ENCODE results near the gene TADA2B.

TADA2B gene, protein sequence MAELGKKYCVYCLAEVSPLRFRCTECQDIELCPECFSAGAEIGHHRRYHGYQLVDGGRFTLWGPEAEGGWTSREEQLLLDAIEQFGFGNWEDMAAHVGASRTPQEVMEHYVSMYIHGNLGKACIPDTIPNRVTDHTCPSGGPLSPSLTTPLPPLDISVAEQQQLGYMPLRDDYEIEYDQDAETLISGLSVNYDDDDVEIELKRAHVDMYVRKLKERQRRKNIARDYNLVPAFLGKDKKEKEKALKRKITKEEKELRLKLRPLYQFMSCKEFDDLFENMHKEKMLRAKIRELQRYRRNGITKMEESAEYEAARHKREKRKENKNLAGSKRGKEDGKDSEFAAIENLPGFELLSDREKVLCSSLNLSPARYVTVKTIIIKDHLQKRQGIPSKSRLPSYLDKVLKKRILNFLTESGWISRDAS

DNA sequence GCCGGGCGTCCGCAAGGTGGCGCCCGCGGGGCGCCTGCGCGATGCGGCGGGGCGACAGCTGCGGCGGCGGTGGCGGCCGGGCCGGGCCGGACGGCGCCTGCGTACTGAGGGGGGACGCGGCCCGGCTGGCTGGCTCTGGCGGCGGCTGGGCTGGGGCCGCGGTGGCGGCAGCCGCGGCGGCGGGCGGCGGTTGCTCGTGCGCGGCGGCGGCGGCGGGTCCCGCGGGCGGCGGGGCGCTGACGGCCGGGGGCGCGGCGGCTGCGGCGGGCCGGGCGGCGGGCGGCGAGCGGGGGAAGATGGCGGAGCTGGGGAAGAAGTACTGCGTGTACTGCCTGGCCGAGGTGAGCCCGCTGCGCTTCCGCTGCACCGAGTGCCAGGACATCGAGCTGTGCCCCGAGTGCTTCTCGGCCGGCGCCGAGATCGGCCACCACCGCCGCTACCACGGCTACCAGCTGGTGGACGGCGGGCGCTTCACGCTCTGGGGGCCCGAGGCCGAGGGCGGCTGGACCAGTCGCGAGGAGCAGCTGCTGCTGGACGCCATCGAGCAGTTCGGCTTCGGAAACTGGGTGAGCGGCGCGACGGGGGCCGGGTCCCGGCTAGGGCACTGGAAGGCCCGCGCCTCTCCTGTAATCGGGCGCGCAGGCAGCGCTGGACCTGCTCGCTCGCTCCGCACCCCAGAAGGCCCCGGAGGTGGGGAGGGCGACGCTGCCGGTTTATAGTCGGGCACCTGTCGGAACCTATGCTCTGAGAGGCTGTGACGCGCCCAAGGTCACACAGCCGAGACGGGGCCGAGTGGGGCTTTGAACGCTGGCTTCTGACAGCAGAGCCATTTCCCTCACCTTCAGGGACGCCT is at the start of gene TADA2B:
TADA2B (plus strand) TSS at position 89 of the 853 bp plus-strand sequence; CDS start at position 297, 208 bp downstream.
- in situ Hi-C loops (cut with HindIII; ENCODE audit: low sequenced_read_pairs) = no loop called here

DNA sequence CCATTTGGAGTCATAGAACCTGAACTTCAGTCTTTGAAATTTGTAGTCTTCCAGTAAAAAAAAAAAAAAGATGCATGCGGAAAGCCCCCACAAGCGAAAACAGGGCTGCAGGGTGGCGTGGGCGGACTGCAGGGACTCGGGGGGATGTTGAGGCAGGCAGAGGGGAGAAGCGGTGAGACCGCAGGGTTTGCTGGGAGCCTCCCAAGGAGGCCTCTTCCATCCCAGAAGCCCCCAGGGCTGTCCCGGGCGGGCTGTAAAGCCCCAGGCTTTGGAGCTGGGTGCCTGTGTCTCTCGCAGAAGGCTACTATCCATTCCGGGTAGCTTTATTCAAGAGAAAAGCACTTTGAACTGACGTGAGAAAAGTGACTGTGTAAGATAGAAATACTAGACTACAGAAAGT is 46.7 kb upstream of the TADA2B start:
- in situ Hi-C loops (cut with HindIII; ENCODE audit: low sequenced_read_pairs) = no loop called here

DNA sequence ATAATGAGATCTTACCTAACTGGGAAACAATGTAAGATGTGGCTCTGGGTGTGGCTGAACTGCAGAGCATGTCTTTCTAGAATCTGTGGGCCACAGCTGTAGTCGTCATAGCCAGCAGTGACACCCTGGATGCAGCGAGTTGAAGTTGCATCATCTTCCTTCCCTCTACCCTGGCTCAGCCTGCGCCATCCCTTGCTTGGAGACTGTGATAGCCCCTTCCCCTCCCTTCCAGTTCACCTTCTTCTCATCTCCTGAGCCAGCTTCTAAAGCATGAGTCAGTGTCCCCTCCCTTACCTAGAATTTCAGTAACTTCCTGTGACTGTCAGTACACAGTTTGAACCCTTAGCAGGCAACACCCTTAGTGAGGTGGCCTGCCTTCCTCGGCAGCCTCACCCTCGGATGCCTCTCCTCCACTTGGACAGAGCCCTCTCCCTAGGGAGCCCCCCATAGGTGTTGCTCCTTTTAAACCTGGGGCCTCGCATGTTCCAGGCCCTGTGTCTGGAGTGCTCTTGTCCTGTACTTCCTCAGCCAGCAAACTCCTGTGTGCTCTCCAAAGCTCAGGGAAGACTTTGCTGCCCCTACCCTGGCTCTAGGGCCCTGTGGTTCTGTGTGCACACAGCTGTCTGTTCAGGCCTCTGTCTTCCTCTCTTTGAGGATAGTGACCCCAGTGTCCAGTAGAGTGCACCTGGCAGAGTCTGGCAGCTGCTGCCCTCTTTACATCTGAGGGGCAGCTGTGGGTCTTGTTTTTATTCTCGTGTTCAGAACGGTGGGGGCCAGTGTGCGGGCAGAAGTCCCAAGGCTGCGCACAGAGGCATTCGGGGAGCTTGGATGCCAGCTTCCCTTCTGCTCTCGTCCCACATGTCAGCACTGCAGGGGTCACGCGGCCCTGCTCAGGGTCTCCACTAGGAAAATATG is 43.7 kb upstream of the TADA2B start:
- in situ Hi-C loops (cut with HindIII; ENCODE audit: low sequenced_read_pairs) = loop anchor here (5.0 kb wide), 1 partner anchor 38 kb away; no protein-coding TSS in a partner anchor

DNA sequence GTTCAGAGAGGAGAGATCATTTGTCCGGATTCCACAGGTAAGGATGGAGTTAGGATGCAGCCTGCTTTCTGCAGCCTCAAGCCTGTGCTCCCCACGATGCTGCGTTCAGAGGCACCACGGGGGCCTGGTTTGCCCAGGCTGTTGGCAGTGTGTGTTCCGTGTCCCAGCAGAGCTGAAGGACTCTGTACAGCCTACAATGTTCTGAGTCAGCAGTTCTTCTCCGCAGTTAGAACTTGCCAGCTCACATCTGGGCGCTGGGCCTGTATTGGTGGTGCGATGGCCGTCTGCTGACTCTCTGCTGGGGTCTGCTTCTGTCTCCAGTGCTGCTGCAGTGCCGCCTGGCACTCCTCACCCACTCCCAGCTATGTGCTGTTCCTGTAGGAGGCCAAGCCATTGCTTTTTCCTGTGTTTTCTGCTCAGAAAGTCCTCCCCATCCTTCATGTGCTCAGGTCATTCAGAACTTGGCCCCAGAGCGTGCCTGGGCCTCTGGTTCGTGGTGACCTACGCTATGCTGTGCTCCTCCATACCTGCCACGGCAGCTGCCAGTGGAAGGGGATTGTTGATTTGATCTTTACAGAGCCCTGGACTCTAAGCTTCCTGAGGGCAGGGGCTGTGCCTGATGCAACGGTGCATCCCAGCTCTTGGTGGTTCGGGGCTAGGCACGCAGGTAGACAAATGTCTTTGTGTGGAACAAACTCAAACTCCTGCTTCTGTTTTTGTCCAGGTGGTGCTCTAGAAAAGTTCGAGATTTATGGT is 42.6 kb upstream of the TADA2B start:
- in situ Hi-C loops (cut with HindIII; ENCODE audit: low sequenced_read_pairs) = loop anchor here (5.0 kb wide), 1 partner anchor 37 kb away; no protein-coding TSS in a partner anchor

DNA sequence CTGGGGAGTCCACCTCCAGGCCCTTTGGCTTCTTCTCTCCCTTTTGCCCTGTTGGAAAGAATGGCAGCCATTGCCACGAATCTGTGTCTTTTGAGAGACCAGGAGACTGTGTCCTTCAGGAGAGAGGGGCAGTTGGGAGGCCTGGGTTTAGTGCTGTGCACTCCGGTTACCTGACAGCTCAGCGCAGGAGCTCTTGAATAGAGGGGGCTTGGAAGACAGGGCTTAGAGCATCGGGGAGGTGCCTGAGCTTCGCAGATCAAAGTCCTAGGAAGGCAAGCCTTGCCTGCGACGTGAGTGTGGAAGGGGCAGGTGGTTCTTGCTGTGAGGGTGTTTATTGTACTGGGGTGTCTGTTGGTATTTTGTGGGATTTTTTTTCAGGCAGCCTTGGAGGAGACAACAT is 41.9 kb upstream of the TADA2B start:
- in situ Hi-C loops (cut with HindIII; ENCODE audit: low sequenced_read_pairs) = loop anchor here (5.0 kb wide), 1 partner anchor 36 kb away; no protein-coding TSS in a partner anchor

DNA sequence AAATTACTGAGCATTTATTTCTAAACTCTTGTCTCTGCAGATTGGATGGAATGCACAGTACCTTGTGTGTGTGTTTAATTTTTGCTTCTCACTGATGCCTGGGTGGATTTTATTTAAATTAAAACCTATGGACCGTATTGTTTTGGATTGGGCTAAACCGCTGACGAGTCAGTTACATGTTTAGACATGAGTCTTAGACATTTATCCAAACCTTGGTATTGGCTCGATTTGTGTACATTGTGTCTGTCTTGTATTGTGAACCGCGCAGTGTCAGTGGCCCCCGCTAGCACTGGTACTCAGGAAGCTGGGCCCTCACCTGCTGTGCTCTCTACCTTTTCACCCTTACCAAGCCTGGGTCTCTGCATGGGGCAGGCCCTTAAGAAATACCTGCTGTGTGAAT is 40.8 kb upstream of the TADA2B start:
- in situ Hi-C loops (cut with HindIII; ENCODE audit: low sequenced_read_pairs) = loop anchor here (5.0 kb wide), 1 partner anchor 35 kb away; no protein-coding TSS in a partner anchor

DNA sequence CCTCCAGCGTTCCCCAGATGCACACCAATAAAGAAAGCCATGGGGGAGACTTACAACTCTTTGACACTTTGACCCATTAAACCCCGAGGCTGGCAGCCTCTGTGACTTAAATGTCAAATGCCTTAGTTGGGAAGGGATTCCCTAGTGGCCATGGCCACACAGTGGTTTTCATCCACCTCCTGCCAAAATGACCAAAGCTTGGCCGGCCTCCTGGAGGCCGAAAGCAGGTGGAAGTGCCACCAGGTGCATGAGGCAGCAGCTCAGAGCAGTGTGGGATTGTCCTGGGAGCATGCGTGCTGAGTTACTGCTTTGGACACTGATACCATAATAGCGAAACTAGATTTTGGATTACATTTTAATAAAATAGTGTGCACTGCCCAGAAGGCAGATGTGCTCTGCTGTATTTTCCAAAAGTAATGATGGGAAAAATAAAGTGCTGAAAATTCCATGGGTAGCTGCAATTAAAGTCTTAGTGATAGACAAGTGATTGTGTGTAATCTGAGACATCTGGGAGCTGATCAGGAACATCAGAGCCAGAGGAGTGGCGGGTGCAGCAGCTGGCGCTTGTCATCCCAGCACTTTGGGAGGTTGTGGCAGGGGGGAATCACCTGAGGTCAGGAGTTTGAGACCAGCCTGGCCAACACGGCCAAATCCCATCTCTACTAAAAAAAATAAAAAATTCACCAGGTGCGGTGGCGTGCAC is 39.8 kb upstream of the TADA2B start:
- in situ Hi-C loops (cut with HindIII; ENCODE audit: low sequenced_read_pairs) = loop anchor here (5.0 kb wide), 1 partner anchor 34 kb away; no protein-coding TSS in a partner anchor

DNA sequence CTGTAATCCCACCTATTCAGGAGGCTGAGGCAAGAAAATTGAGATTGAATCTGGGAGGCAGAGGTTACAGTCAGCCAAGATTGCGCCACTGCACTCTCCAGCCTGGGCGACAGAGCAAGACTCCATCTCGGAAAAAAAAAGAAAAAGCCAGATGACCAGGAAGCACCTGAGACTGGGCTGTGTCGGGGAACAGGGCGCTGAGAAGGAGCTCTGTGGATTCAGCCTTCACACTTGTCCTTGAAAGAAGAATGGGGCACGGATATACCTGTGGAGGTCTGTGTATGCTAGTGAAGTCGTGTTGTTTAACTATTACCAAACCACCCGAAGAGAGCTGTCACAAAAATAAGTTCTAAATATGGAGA is 39.3 kb upstream of the TADA2B start:
- in situ Hi-C loops (cut with HindIII; ENCODE audit: low sequenced_read_pairs) = loop anchor here (5.0 kb wide), 1 partner anchor 33 kb away; no protein-coding TSS in a partner anchor

DNA sequence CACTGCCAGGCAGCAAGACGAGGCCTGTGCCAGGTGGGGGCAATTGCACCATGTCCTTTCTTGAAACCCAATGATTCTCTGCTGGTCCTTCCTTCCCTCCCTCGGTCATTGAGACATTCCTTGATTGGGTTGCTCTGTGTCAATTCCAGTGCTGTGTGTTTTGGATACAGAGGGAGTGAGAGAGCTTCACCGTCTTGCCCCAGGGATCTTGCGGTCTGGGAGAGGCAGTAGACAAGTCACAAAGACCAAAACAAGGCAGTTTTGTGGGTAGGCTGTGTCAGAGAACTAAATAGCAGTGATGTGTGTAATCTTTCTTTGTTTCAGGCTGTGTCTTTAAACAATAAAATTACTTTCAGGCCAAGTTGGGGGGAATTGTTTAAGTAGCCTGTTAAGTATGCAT is 38.8 kb upstream of the TADA2B start:
- in situ Hi-C loops (cut with HindIII; ENCODE audit: low sequenced_read_pairs) = loop anchor here (5.0 kb wide), 1 partner anchor 33 kb away; no protein-coding TSS in a partner anchor

DNA sequence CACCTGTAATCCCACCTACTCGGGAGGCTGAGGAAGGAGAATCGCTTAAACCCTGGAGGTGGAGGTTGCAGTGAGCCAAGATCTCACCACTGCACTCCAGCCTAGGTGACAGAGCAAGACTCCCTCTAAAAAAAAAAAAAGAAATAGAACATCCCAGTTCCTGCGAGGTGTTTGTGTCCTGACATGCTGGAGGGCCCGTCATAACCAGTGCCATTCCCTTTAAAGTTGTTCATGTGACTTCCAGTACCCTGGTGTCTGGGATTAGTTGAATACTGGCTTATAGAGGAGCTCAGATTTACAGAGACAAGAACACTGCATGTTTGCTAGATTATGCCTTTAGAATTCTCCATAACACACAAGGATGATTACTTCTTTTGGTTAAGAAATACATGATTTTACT is 37.6 kb upstream of the TADA2B start:
- in situ Hi-C loops (cut with HindIII; ENCODE audit: low sequenced_read_pairs) = no loop called here

DNA sequence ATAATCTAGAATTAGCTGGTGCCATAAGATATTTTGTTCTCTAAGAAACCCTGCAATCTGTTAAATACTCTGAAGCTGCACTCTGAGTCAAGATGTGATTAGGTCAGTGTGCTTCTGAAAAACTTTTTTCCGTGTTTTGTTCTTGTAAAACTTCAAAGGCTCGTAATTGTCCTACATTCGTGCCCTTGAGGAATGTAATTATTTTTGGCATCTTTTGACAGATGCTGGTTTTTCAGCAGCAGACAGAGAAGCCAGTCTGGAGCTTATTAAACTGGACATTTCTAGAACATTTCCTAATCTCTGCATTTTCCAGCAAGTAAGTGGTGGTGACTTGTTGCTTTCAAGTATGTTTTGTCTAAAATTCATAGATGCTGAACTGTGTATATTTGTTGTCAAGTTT is 36.8 kb upstream of the TADA2B start:
- in situ Hi-C loops (cut with HindIII; ENCODE audit: low sequenced_read_pairs) = no loop called here

DNA sequence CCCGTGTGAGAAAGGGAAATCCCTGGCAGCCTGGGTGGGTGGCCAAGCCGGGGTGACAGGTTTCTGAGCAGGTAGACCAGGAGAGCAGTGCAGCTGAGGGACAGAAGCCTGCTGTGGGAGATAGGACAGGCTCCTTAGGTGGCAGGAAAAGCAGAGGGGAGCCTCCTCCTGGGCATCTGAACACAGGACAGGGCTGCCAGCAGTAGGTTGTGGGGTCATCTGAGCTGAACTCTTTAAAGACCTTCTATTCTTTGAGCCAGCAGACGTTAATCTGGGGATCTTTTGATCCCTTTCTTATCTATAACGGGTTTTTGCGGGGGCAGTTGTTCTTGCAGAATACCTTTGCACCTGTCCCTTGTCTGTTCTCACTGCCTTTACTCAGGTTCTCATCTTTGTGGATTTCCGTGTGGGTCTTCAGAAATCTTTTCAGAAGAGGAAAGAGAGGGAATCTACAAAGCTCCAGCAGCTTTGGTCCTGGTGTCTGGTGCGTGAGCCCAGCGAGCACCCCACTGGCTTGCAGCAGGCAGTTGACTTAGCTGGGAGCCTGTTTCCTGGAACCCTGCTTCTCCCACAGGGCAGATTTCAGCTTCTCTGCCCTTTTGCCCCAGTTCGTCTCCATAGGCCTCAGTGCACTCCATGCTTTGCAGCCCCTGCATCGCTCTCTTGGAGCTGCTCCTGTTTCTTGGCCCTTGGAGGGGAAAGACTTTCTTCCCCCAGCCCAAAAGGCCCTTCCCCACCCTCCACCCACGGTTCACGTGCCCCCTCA is 35.8 kb upstream of the TADA2B start:
- in situ Hi-C loops (cut with HindIII; ENCODE audit: low sequenced_read_pairs) = no loop called here

DNA sequence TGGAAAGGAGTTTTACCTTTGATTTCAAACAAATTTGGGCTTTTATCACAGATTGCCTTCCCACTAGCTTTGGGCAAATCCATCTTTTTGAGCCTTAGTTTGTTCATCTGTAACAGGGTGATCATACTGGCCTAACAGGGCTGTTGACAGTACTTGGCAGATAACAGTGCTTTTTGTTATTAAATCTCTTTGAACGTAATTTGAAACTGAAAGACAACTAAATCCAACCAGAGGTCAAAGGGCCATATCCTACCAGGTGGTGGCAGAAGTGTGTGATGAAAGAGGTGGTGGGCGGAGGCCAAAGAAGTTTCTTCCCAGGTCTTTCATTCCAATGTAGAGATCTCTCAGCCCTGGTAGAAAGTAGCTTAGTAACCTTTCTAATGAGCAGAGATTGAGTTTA is 35.2 kb upstream of the TADA2B start:
- in situ Hi-C loops (cut with HindIII; ENCODE audit: low sequenced_read_pairs) = no loop called here

DNA sequence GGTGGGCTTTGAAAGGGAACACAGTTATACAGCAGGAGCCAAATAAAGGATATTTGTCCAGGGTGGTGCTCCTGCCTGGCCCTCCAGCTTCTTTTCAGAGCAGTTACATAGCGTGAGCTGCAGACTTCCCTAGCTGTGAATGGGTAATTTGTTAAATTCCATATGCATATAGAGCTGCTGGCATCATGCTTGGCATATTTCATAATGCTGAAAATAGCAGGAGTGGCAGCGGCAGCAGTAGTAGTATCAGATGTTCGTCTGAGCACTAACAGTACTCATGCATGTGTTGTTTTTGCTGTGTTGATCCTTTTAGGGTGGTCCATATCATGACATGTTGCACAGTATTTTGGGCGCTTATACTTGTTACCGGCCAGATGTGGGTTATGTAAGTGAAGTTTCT is 33.6 kb upstream of the TADA2B start:
- in situ Hi-C loops (cut with HindIII; ENCODE audit: low sequenced_read_pairs) = no loop called here

DNA sequence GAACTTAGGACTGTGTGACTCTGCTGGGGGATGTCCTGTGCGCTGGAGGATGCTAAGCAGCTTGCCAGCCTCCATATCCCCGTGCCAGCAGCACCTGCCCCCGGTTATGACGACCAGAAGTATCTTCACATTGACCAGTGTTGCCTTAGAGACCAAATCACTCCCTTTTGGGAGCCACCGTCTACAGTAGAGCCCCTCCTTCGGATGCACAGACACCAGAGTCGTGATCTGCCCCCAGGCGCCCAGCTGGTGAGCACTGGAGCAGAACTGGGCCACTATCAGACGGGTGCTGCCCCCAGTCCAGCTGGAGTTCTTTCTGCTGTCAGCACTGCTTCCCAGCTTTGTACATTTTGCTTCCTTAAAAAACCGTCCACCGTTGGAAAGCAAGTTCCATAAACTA is 30.0 kb upstream of the TADA2B start:
- in situ Hi-C loops (cut with HindIII; ENCODE audit: low sequenced_read_pairs) = no loop called here

DNA sequence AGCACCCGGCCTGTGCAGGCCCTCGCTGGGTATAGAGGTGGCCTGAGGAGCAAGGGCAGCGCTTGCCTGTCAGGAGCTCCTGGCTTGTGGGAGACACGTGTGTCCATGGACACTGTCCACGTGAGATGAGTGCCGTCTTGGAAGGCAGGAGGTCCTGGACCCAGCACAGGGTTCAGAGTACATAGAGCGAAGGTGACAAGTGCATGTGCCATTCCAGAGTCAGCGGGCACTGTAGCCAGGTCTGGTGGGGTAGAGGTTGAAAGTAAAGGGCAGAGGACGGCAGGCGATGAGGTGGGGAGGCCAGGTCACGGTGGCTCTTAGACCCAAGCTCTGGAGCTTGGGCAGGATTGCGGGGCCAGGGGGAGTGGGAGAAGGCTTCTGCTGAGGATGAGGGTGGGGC is 28.4 kb upstream of the TADA2B start:
- in situ Hi-C loops (cut with HindIII; ENCODE audit: low sequenced_read_pairs) = no loop called here

DNA sequence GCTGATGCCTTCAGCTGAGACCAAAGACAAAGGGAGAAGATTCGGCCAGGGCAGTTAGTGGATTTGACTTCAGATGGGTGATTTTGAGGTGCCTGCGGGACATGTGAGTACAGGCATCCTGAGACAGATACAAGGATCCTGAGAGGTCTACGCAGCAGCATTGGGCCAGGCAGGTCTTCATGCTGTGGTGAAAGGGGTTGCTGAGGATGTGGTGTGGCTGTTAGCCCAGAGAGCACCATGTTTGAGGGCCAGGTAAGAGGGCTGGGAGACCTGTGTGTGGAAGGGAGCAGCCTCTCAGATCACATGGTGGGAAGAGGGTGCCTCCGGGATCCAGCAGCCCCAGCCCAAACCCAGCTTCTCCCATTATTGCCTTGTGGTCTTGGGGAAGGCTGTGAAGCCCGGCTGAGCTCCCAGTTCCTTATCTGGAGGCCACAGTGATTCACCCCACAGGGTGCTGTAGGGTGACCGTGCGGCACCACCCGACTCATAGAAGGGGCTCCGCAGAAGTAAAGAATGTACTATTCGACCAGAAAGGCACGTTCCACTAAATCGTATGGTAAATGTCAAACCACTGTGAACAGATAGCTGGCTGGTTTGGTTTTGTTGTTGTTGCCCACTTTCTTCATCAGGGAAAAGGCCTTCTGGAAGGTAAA is 27.7 kb upstream of the TADA2B start:
- in situ Hi-C loops (cut with HindIII; ENCODE audit: low sequenced_read_pairs) = no loop called here

DNA sequence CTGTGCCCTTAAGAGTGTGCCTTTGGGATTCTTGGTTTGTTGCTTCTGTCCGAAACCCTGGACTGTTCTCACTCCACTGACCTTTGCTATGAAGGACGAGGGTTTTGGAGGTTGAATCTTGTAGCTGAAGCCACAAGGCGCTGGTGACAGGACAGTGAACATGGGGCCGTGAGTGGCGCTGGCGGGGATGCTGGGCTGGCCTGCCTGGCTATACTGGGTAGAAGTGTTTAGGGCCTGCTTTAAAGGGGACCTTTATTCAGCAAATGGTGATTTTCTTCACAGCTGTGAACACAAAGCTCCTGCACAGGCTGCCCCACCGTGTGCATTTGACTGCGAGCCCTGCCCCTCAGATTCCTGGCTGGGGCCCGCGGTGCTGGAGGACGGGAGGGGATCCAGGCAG is 27.1 kb upstream of the TADA2B start:
- in situ Hi-C loops (cut with HindIII; ENCODE audit: low sequenced_read_pairs) = no loop called here
